Measurements from ENCODE around the gene ATG4B.

ATG4B gene

GRCh38 chr2:241613017-241613780 is 24.3 kb upstream of the ATG4B start:
- FAIRE-seq = no peak

- no peak for FAIRE-seq
Observed at GRCh38 chr2:241615041-241615440, 22.5 kb upstream of the ATG4B start.

- no peak for FAIRE-seq
Observed at GRCh38 chr2:241615522-241616052, 21.9 kb upstream of the ATG4B start.

GRCh38 chr2:241616168-241617125 is 21.0 kb upstream of the ATG4B start:
- no peak for FAIRE-seq

- no peak for FAIRE-seq
Observed at GRCh38 chr2:241617431-241618154, 19.9 kb upstream of the ATG4B start.

GRCh38 chr2:241618296-241618805 is 19.1 kb upstream of the ATG4B start:
- FAIRE-seq = no peak

- FAIRE-seq = no peak
Observed at GRCh38 chr2:241618829-241619228, 18.7 kb upstream of the ATG4B start.

- FAIRE-seq = no peak
Observed at GRCh38 chr2:241619597-241620418, 17.7 kb upstream of the ATG4B start.

GRCh38 chr2:241620419-241620769 is 17.1 kb upstream of the ATG4B start:
- FAIRE-seq = no peak

- no peak for FAIRE-seq
Observed at GRCh38 chr2:241627675-241628074, 9.8 kb upstream of the ATG4B start.

- no peak for FAIRE-seq
Observed at GRCh38 chr2:241629762-241630435, 7.6 kb upstream of the ATG4B start.

GRCh38 chr2:241632478-241633325 is 4.8 kb upstream of the ATG4B start:
- FAIRE-seq = no peak

- FAIRE-seq = no peak
Observed at GRCh38 chr2:241633561-241633960, 3.9 kb upstream of the ATG4B start.

GRCh38 chr2:241635756-241636155 is 1.7 kb upstream of the ATG4B start:
- FAIRE-seq = no peak

GRCh38 chr2:241636182-241637017 is 1.1 kb upstream of the ATG4B start:
- no peak for FAIRE-seq

GRCh38 chr2:241637795-241638660 is 535 bp downstream of the ATG4B start:
- no peak for FAIRE-seq

GRCh38 chr2:241638940-241639339 is 1.4 kb downstream of the ATG4B start:
- no peak for FAIRE-seq

- FAIRE-seq = no peak
Observed at GRCh38 chr2:241639385-241639784, 1.9 kb downstream of the ATG4B start.

All from islet of Langerhans (tissue), 1 donor.